ENCODE data around the gene FNDC11. TPM values are rescaled to one million over a fixed set of nuclear protein-coding genes. Genes with fewer than 3 reads are reported as not detected.

The FNDC11 gene
- total RNA-seq, 1 experiment from 2014 or later = not detected

GRCh38 chr20:63534427-63534830 is 19.5 kb upstream of the FNDC11 start:
- intact Hi-C loops (cut with micrococcal nuclease; ENCODE audit: unreplicated experiment) = no loop called here
- DNase-seq = no peak
- Mint-ChIP-seq H3K4me3 (ENCODE audit: low read depth, unreplicated experiment) (peak overlapping the region; percentile 66), H3K36me3 (ENCODE audit: insufficient read depth, unreplicated experiment) (peaks cover 87% of the 10 kb centered on the region), H3K4me1 (ENCODE audit: low read depth, unreplicated experiment) (peaks cover 62% of the 10 kb centered on the region), H3K27ac (ENCODE audit: unreplicated experiment) (peak overlapping the region; percentile 63), H3K9me3 (ENCODE audit: low read depth, unreplicated experiment) (no peaks in the 10 kb centered on the region), H3K27me3 (ENCODE audit: unreplicated experiment) (no peaks in the 10 kb centered on the region)
- no TSS peak for BruUV-seq (replicated peaks)
- CTCF ChIA-PET = interaction anchor here (0.7 to 1.2 kb wide), 3 partner anchors 50 to 225 kb away, joined by 3 to 9 read pairs (median 3); no protein-coding TSS in a partner anchor
- TF ChIP-seq CTCF (IDR thresholded peaks at IDR 0.05; ENCODE audit: unreplicated experiment) = no peak

- CTCF ChIA-PET = interaction anchor here (0.7 to 1.5 kb wide), 5 partner anchors 8 to 226 kb away, joined by 3 to 9 read pairs (median 3); no protein-coding TSS in a partner anchor
- no peak for TF ChIP-seq CTCF (IDR thresholded peaks at IDR 0.05; ENCODE audit: unreplicated experiment)
- Mint-ChIP-seq H3K4me3 (ENCODE audit: low read depth, unreplicated experiment) (peak overlapping the region; percentile 66), H3K9me3 (ENCODE audit: low read depth, unreplicated experiment) (no peaks in the 10 kb centered on the region), H3K4me1 (ENCODE audit: low read depth, unreplicated experiment) (peaks cover 68% of the 10 kb centered on the region), H3K27me3 (ENCODE audit: unreplicated experiment) (no peaks in the 10 kb centered on the region), H3K36me3 (ENCODE audit: insufficient read depth, unreplicated experiment) (peaks cover 81% of the 10 kb centered on the region), H3K27ac (ENCODE audit: unreplicated experiment) (peak overlapping the region; percentile 77)
- no TSS peak for BruUV-seq (replicated peaks)
- peak; percentile 51 for DNase-seq
- intact Hi-C loops (cut with micrococcal nuclease; ENCODE audit: unreplicated experiment) = loop anchor here (5.0 kb wide), 3 partner anchors 42 to 437 kb away; no protein-coding TSS in a partner anchor
Measured at GRCh38 chr20:63534831-63535651, 18.9 kb upstream of the FNDC11 start.

GRCh38 chr20:63536241-63536977 is 17.6 kb upstream of the FNDC11 start:
- CTCF ChIA-PET = interaction anchor here (0.6 to 3.2 kb wide), 13 partner anchors 10 to 444 kb away, joined by 3 to 37 read pairs (median 10); partner anchors contain the start of genes ARFRP1, HELZ2, PPDPF and PRPF6
- intact Hi-C loops (cut with micrococcal nuclease; ENCODE audit: unreplicated experiment) = loop anchor here (5.0 kb wide), 3 partner anchors 41 to 436 kb away; no protein-coding TSS in a partner anchor
- Mint-ChIP-seq H3K9me3 (ENCODE audit: low read depth, unreplicated experiment) (no peaks in the 10 kb centered on the region), H3K4me1 (ENCODE audit: low read depth, unreplicated experiment) (peaks cover 70% of the 10 kb centered on the region), H3K27me3 (ENCODE audit: unreplicated experiment) (no peaks in the 10 kb centered on the region), H3K4me3 (ENCODE audit: low read depth, unreplicated experiment) (peak overlapping the region; percentile 89), H3K36me3 (ENCODE audit: insufficient read depth, unreplicated experiment) (peaks cover 71% of the 10 kb centered on the region), H3K27ac (ENCODE audit: unreplicated experiment) (peak overlapping the region; percentile 84)
- BruUV-seq (replicated peaks) = no TSS peak
- DNase-seq = peak; percentile 66
- no peak for TF ChIP-seq CTCF (IDR thresholded peaks at IDR 0.05; ENCODE audit: unreplicated experiment)

GRCh38 chr20:63536997-63537524 is 16.9 kb upstream of the FNDC11 start, which contains the start of gene PTK6:
TSS of gene PTK6 (minus strand) at chr20:63537376. CDS start at chr20:63537314, 62 bp downstream.
- CTCF ChIA-PET = interaction anchor here (0.6 to 3.2 kb wide), 27 partner anchors 9 to 582 kb away, joined by 3 to 37 read pairs (median 7); partner anchors contain the start of genes ARFRP1, HELZ2, PPDPF and PRPF6
- peaks cover 67% of the 10 kb centered on the region for H3K36me3 Mint-ChIP-seq (ENCODE audit: insufficient read depth, unreplicated experiment)
- TSS peak; percentile 52 for BruUV-seq (replicated peaks)

More at GRCh38 chr20:63536997-63537524, 16.9 kb upstream of the FNDC11 start, which contains the start of gene PTK6:
- intact Hi-C loops (cut with micrococcal nuclease; ENCODE audit: unreplicated experiment) = loop anchor here (5.0 kb wide), 3 partner anchors 40 to 435 kb away; no protein-coding TSS in a partner anchor
- H3K9me3 Mint-ChIP-seq (ENCODE audit: low read depth, unreplicated experiment) = no peaks in the 10 kb centered on the region
- no peaks in the 10 kb centered on the region for H3K27me3 Mint-ChIP-seq (ENCODE audit: unreplicated experiment)
- peak within 1 kb of the TSS; percentile 89 for H3K4me3 Mint-ChIP-seq (ENCODE audit: low read depth, unreplicated experiment)
- peak within 1 kb of the TSS; percentile 84 for H3K27ac Mint-ChIP-seq (ENCODE audit: unreplicated experiment)
- peak; percentile 90 for DNase-seq
- peaks cover 66% of the 10 kb centered on the region for H3K4me1 Mint-ChIP-seq (ENCODE audit: low read depth, unreplicated experiment)
- TF ChIP-seq CTCF (IDR thresholded peaks at IDR 0.05; ENCODE audit: unreplicated experiment) = no peak

Data from Calu3 (cell line).